Suprapubic skin (tissue), 4 donors: Measurements from ENCODE around the gene FES. TPM values are rescaled to one million over a fixed set of nuclear protein-coding genes. Genes with fewer than 3 reads are reported as not detected.
"Not testable (repeated sequence)": the region's sequence is repeated elsewhere in the genome, so short reads cannot be mapped to it uniquely, and the experiment has no call there.

Experiments
- DNase-seq, 2 donors: peaks; one replicate each; pipeline ENCODE4 v3.0.0-alpha.2; 2019; ENCODE audit warnings: low spot score in 2 of 2
- H3K27ac ChIP-seq: fragments of 200-600 bp; sonication (generic); one replicate; pipeline ENCODE4 v1.5.1; 2019
- H3K27me3 ChIP-seq: fragments of 200-600 bp; sonication (generic); one replicate; pipeline ENCODE4 v1.5.1; 2019
- H3K36me3 ChIP-seq: fragments of 200-600 bp; sonication (generic); one replicate; pipeline ENCODE4 v1.5.1; 2019
- H3K4me1 ChIP-seq: fragments of 200-600 bp; sonication (generic); one replicate; pipeline ENCODE4 v1.5.1; 2019
- H3K4me3 ChIP-seq: fragments of 200-600 bp; sonication (generic); one replicate; pipeline ENCODE4 v1.5.1; 2019; ENCODE audit warnings: mild to moderate bottlenecking
- H3K9me3 ChIP-seq: fragments of 200-600 bp; sonication (generic); one replicate; pipeline ENCODE4 v1.5.1; 2019
- EP300 ChIP-seq: sonication (generic); formaldehyde crosslinking; IDR thresholded peaks from one replicate; pipeline ENCODE4 v1.6.1; 2017; ENCODE audit warnings: antibody characterized with exemption
- POLR2A ChIP-seq, 2 donors: fragments of 450-650 bp; IDR thresholded peaks; one replicate each; pipeline ENCODE4 v1.6.1; 2017; ENCODE audit warnings: antibody characterized with exemption in 2 of 2, mild to moderate bottlenecking in 2 of 2, moderate library complexity in 2 of 2
- POLR2AphosphoS5 ChIP-seq, 3 donors: sonication (generic); formaldehyde crosslinking; IDR thresholded peaks; one replicate each; pipeline ENCODE4 v1.6.1; 2017; ENCODE audit warnings: antibody characterized with exemption in 3 of 3
- WGBS: methylation state at CpG from one replicate; pipeline ENCODE4 v1.1.5; 2018; 5-methylcytosine and 5-hydroxymethylcytosine counted together
- total RNA-seq, 4 donors: library from RNA; depleted of rRNA; stranded (reverse); fragments of >200 nt; gene quantifications; one replicate each; pipeline ENCODE4 v1.1.0, GENCODE V29; 2016
- TF ChIP-seq, protein P1 (sequence below), 2 donors: fragments of 200-600 bp in 1 of 2; fragments of 450-650 bp in 1 of 2; sonication (generic) in 1 of 2; IDR thresholded peaks; one replicate each; pipeline ENCODE4 v1.5.1; 2016 to 2019; ENCODE audit warnings: antibody characterized with exemption in 2 of 2, mild to moderate bottlenecking in 1 of 2, moderate library complexity in 1 of 2

The FES gene
- total RNA-seq, 4 donors from 2014 or later = 6.3 to 18.7 (median 11.8) TPM

DNA sequence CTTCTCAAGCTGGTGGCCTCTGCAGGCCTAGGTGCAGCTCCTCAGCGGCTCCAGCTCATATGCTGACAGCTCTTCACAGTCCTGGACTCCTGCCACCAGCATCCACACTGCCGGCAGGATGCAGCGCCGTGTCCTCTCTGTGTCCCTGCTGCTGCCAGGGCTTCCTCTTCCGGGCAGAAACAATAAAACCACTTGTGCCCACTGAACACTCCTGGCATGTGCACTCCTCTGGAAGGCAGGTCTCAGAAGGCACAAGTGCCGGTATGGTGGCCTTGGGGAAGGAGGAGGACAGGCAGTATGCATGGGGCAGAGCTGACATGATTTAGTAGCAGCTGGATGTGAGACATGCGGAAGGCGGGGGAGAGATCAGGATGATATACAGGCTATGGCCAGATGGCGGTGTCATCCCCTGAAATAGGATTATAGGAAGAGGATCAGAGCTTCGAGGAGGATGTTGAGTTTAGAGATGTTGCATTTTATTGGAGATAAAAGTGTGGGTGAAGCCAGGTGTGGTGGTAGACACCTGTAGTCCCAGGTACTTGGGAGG, 11.3 kb downstream of the FES start:
- Histone ChIP-seq H3K4me1 (peaks cover 6% of the 10 kb centered on the region), H3K27me3 (no peaks in the 10 kb centered on the region), H3K36me3 (peaks cover 47% of the 10 kb centered on the region), H3K4me3 (no peak overlapping the region), H3K27ac (no peak overlapping the region), H3K9me3 (no peaks in the 10 kb centered on the region)
- TF ChIP-seq POLR2A (IDR thresholded peaks at IDR 0.05) (no peak), EP300 (no peak), POLR2AphosphoS5 (IDR thresholded peaks at IDR 0.05) (no peak)
- TF ChIP-seq, protein P1, sequence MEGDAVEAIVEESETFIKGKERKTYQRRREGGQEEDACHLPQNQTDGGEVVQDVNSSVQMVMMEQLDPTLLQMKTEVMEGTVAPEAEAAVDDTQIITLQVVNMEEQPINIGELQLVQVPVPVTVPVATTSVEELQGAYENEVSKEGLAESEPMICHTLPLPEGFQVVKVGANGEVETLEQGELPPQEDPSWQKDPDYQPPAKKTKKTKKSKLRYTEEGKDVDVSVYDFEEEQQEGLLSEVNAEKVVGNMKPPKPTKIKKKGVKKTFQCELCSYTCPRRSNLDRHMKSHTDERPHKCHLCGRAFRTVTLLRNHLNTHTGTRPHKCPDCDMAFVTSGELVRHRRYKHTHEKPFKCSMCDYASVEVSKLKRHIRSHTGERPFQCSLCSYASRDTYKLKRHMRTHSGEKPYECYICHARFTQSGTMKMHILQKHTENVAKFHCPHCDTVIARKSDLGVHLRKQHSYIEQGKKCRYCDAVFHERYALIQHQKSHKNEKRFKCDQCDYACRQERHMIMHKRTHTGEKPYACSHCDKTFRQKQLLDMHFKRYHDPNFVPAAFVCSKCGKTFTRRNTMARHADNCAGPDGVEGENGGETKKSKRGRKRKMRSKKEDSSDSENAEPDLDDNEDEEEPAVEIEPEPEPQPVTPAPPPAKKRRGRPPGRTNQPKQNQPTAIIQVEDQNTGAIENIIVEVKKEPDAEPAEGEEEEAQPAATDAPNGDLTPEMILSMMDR (IDR thresholded peaks at IDR 0.05) = no peak
- no peak for DNase-seq
- WGBS = 65% methylated on average over 9 of the region's 10 CpGs

DNA sequence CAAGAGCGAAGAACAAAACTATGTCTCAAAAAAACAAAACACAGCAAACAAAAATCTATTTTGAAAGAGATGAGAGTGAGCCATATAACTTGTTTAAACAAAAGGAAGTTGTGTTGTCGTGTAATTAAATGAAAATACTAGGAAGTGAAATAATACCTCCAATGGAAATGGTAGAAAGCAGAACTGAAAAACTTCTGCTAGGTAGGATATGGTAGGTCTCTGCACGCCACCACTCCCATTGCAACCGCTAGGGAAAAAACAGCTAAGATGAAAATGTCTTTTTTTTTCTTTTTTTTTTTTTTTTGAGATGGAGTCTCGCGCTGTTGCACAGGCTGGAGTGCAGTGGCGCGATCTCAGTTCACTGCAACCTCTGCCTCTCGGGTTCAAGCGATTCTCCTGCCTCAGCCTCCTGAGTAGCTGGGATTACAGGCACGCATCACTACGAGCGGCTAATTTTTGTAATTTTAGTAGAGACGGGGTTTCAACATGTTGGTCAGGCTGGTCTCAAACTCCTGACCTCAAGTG, 12.9 kb downstream of the FES start:
- 95% methylated on average over 14 of the region's 14 CpGs for WGBS
- H3K27ac ChIP-seq, DNase-seq, H3K27me3 ChIP-seq, H3K9me3 ChIP-seq, H3K4me3 ChIP-seq: not testable (repeated sequence)
- H3K4me1 ChIP-seq = peaks cover 12% of the 10 kb centered on the region
- peaks cover 32% of the 10 kb centered on the region for H3K36me3 ChIP-seq

DNA sequence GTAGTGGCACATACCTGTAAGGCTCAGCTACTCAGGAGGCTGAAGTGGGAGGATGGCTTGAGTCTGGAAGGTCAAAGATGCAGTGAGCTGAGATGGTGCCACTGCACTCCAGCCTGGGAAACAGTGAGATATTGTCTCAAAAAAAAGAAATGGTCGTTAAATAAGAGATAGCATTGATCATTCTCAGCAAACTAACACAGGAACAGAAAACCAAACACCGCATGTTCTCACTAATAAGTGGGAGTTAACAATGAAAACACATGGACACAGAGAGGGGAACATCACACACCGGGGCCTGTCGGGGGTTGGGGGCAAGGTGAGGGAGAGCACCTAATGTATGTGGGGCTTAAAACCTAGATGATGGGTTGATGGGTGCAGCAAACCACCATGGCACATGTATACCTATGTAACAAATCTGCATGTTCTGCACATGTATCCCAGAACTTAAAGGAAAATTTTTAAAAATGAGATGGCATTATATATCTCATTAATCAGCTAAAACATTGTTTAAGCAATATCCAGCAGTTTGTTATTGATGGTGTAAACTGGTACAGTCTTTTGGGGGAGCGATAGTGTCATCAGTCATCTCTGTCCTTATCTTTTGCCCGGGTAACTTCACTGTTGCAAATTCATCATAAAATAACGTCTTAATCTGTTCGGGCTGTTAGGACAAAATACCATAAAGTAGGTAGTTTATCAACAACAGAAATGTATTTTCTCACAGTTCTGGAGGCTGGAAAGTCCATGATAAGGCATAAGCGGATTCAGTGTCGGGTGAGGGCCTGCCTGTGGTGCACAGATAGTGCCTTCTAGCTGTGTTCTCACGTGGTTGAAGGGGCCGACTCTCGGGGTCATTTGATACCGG, 17.1 kb downstream of the FES start:
- DNase-seq = no peak
- peak overlapping the region; percentile 67 for H3K4me3 ChIP-seq
- peaks cover 13% of the 10 kb centered on the region for H3K36me3 ChIP-seq
- H3K27ac ChIP-seq = peak overlapping the region; percentile 92
- TF ChIP-seq POLR2A (IDR thresholded peaks at IDR 0.05) (no peak), EP300 (no peak), POLR2AphosphoS5 (IDR thresholded peaks at IDR 0.05) (no peak)
- TF ChIP-seq, protein P1 (IDR thresholded peaks at IDR 0.05) = no peak
- peaks cover 18% of the 10 kb centered on the region for H3K4me1 ChIP-seq
- no peaks in the 10 kb centered on the region for H3K9me3 ChIP-seq
- WGBS = 63% methylated on average over 14 of the region's 14 CpGs
- no peaks in the 10 kb centered on the region for H3K27me3 ChIP-seq

DNA sequence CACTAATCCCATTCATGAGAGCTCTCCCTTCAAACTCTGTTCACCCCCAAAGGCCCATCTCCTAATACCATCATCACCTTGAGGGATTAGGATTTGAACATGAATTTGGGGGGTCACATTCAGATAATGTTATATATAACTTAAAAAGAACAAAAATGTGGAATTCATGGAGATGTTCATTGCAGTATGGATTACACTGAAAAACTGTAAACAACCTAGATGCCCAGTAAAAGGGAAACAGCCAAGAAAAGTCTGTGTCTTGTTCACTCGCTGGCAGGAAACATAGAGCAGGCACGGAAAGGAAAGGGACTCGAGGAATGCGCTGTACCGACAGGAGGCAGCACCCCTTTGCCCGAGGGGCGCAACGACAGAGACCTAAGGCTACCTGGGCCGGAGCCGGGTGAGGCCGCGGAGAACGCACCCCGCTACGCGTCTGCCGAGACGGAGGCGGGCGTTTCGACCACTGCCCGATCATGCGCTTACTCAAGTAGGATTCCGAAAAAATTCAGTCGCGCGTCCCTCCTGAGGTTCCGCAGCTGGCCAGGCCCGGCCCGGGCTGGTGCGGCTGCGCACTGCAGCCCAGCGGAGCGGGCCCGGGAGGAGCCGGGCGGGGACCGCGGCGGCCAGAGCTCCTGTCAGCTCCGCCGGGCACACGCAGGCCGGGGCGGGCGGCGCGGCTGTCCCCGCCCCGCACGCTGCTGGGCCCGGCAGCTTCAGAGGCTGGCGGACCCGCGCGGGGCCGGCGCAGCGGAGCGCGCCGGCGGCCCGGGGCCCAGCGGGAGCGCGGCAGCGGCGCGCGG, 17.9 kb downstream of the FES start:
- Histone ChIP-seq H3K4me1 (peaks cover 18% of the 10 kb centered on the region), H3K4me3 (peak overlapping the region; percentile 67), H3K27ac (peak overlapping the region; percentile 92), H3K9me3 (no peaks in the 10 kb centered on the region), H3K36me3 (peaks cover 21% of the 10 kb centered on the region), H3K27me3 (no peaks in the 10 kb centered on the region)
- WGBS = under 1% methylated on average over 28 of the region's 71 CpGs
- peak in 1 of 2 donors; percentile 36 for TF ChIP-seq POLR2A (IDR thresholded peaks at IDR 0.05)
- TF ChIP-seq EP300 = no peak
- TF ChIP-seq POLR2AphosphoS5 (IDR thresholded peaks at IDR 0.05) = peak in 2 of 3 donors; percentile 13 to 52
- TF ChIP-seq, protein P1 (IDR thresholded peaks at IDR 0.05) = peak; percentile 33 to 67
- peak; percentile 84 to 87 for DNase-seq

DNA sequence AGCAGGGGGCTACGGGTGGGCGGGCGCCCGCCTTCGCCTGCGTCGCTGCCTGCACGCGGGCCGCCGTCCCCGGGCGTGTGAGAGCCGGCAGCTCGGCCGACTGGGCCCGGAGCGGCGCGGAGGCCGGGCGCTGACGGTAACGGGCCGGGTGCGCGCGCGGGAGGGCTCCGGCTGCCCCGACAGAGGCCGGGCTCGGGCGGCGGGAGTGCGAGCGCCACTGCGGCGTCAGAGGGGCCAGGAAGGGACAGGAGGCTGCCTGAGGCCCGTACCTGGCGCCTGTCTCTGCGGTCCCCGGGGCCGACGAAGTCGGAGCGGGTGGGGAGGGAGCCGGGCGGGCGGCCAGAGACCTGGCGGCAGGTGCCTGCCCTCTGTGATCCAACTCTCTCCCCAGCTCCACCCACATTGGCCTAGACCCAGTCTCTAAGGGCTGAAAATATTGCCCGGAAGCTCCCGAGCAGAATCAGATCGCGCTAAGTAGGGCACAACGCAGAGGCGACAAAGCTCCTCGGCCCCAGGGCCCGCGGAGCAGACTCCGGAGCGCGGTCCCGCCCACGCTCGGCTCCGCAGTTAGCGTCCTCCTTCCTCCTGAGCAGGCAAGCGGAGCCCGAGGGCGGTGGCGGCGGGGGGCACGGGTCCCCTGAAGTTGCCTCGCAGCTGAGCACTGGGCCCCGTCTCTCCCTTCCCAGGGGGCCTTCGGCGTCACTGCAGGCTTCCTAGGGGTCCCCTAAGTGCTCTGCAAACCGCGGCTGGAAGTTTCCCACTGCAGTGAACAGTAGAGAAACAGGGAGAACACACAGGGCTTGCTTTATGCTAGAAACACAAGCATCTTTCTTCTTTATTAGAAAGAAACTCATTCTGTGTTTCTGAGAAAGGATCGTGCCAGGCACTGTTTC, 18.8 kb downstream of the FES start, which contains the start of gene MAN2A2:
Gene MAN2A2 (plus strand): TSS at position 463 of the 893 bp plus-strand sequence. CDS start 906 bp downstream, outside the sequence.
- WGBS = under 1% methylated on average over 28 of the region's 81 CpGs
- Histone ChIP-seq H3K27ac (peak within 1 kb of the TSS; percentile 92), H3K9me3 (no peaks in the 10 kb centered on the region), H3K27me3 (no peaks in the 10 kb centered on the region), H3K36me3 (peaks cover 29% of the 10 kb centered on the region), H3K4me3 (peak within 1 kb of the TSS; percentile 67), H3K4me1 (peaks cover 18% of the 10 kb centered on the region)
- TF ChIP-seq EP300 (no peak), POLR2AphosphoS5 (IDR thresholded peaks at IDR 0.05) (peak in 1 of 3 donors; percentile 4)
- DNase-seq = peak in 1 of 2 donors; percentile 87
